Ascending aorta (tissue), 2 donors: ENCODE results near the gene GJA10. TPM values are rescaled to one million over a fixed set of nuclear protein-coding genes. Genes with fewer than 3 reads are reported as not detected.

Experiments
- DNase-seq, 2 donors: peaks; one replicate each; pipeline ENCODE4 v3.0.0-alpha.2; 2019; ENCODE audit warnings: low spot score in 2 of 2
- H3K27ac ChIP-seq, 2 donors: fragments of 200-600 bp; sonication (generic); one replicate each; pipeline ENCODE4 v1.5.1; 2016 to 2017; ENCODE audit warnings: mild to moderate bottlenecking in 1 of 2
- H3K27me3 ChIP-seq: fragments of 200-600 bp; sonication (generic); one replicate; pipeline ENCODE4 v1.5.1; 2017
- H3K36me3 ChIP-seq, 2 donors: fragments of 200-600 bp; sonication (generic); one replicate each; pipeline ENCODE4 v1.5.1; 2016
- H3K4me1 ChIP-seq, 2 donors: fragments of 200-600 bp; sonication (generic); one replicate each; pipeline ENCODE4 v1.5.1; 2016 to 2017; ENCODE audit warnings: mild to moderate bottlenecking in 1 of 2
- H3K4me3 ChIP-seq, 2 donors: fragments of 200-600 bp; sonication (generic); one replicate each; pipeline ENCODE4 v1.5.1; 2016 to 2017; ENCODE audit warnings: mild to moderate bottlenecking in 1 of 2
- H3K9me3 ChIP-seq, 2 donors: fragments of 200-600 bp; sonication (generic); one replicate each; pipeline ENCODE4 v1.5.1; 2016
- CTCF ChIP-seq, 3 experiments: fragments of 200-600 bp in 2 of 3; fragments of 450-650 bp in 1 of 3; sonication (generic) in 2 of 3; IDR thresholded peaks; one replicate each; pipeline ENCODE4 v1.5.1; 2016 to 2019; ENCODE audit warnings: antibody characterized with exemption in 3 of 3, mild to moderate bottlenecking in 1 of 3, moderate library complexity in 1 of 3
- intact Hi-C: fragments of 100-400 bp; cut with DNase I; formaldehyde crosslinking; loops from one replicate; pipeline ENCODE4 v1.15.1; 2023
- total RNA-seq: library from RNA; depleted of rRNA; stranded (reverse); fragments of >200 nt; gene quantifications from one replicate; pipeline ENCODE4 v1.1.0, GENCODE V29; 2016

Gene GJA10
- total RNA-seq, 1 donor from 2014 or later, result not detected

GRCh38 chr6:89928604-89929003 is 34.3 kb downstream of the GJA10 start:
- no peak overlapping the region for H3K4me3 ChIP-seq
- H3K9me3 ChIP-seq, result no peaks in the 10 kb centered on the region
- intact Hi-C loops, result no loop called here
- DNase-seq, result no peak
- peaks cover 0 to 18% of the 10 kb centered on the region in 2 donors for H3K36me3 ChIP-seq
- H3K4me1 ChIP-seq, result no peaks in the 10 kb centered on the region
- no peak overlapping the region for H3K27ac ChIP-seq
- no peak for TF ChIP-seq CTCF (IDR thresholded peaks at IDR 0.05)
- no peaks in the 10 kb centered on the region for H3K27me3 ChIP-seq

- intact Hi-C loops, result no loop called here
- H3K9me3 ChIP-seq, result no peaks in the 10 kb centered on the region
- DNase-seq, result no peak
Measured at GRCh38 chr6:89930789-89931188, 36.5 kb downstream of the GJA10 start.

GRCh38 chr6:89932245-89932802 is 38.1 kb downstream of the GJA10 start:
- DNase-seq, result no peak
- no peak for TF ChIP-seq CTCF (IDR thresholded peaks at IDR 0.05)
- H3K36me3 ChIP-seq, result peaks cover 0 to 21% of the 10 kb centered on the region in 2 donors
- no peaks in the 10 kb centered on the region for H3K4me1 ChIP-seq
- H3K27me3 ChIP-seq, result no peaks in the 10 kb centered on the region
- H3K9me3 ChIP-seq, result no peaks in the 10 kb centered on the region
- no peak overlapping the region for H3K27ac ChIP-seq
- intact Hi-C loops, result no loop called here
- H3K4me3 ChIP-seq, result no peak overlapping the region

More at GRCh38 chr6:89930789-89931188, 36.5 kb downstream of the GJA10 start:
- Histone ChIP-seq H3K27me3 (no peaks in the 10 kb centered on the region), H3K27ac (no peak overlapping the region), H3K4me3 (no peak overlapping the region), H3K36me3 (peaks cover 0 to 18% of the 10 kb centered on the region in 2 donors), H3K4me1 (no peaks in the 10 kb centered on the region)
- no peak for TF ChIP-seq CTCF (IDR thresholded peaks at IDR 0.05)

- Histone ChIP-seq H3K27ac (no peak overlapping the region), H3K4me1 (no peaks in the 10 kb centered on the region), H3K9me3 (no peaks in the 10 kb centered on the region), H3K27me3 (no peaks in the 10 kb centered on the region), H3K36me3 (peaks cover 0 to 16% of the 10 kb centered on the region in 2 donors), H3K4me3 (no peak overlapping the region)
- no peak for TF ChIP-seq CTCF (IDR thresholded peaks at IDR 0.05)
- intact Hi-C loops, result no loop called here
- no peak for DNase-seq
Measured at GRCh38 chr6:89934685-89935366, 40.6 kb downstream of the GJA10 start.

- intact Hi-C loops, result no loop called here
- no peak for DNase-seq
- H3K36me3 ChIP-seq, result peaks cover 0 to 13% of the 10 kb centered on the region in 2 donors
Measured at GRCh38 chr6:89936177-89936576, 41.9 kb downstream of the GJA10 start.

More at GRCh38 chr6:89936177-89936576, 41.9 kb downstream of the GJA10 start:
- H3K4me3 ChIP-seq, result no peak overlapping the region
- no peaks in the 10 kb centered on the region for H3K9me3 ChIP-seq
- H3K27me3 ChIP-seq, result no peaks in the 10 kb centered on the region
- no peak for TF ChIP-seq CTCF (IDR thresholded peaks at IDR 0.05)
- H3K27ac ChIP-seq, result no peak overlapping the region
- H3K4me1 ChIP-seq, result peaks cover 0 to 4% of the 10 kb centered on the region in 2 donors
